H9 (cell line): Measurements from ENCODE around the gene GALR3. TPM values are rescaled to one million over a fixed set of nuclear protein-coding genes. Genes with fewer than 3 reads are reported as not detected.

Experiments used
- DNase-seq: peaks from one replicate; pipeline ENCODE4 v3.0.0-alpha.2; 2017
- H2AFZ ChIP-seq: one replicate; pipeline ENCODE4 v1.6.1; 2013; ENCODE audit warnings: mild to moderate bottlenecking, low read length, control low read depth, moderate library complexity
- H2AK5ac ChIP-seq: 2 replicates; pipeline ENCODE4 v1.6.1; 2013; ENCODE audit warnings: low read length, control low read depth, mixed read lengths; ENCODE audit not compliant: insufficient read length
- H2BK120ac ChIP-seq: one replicate; pipeline ENCODE4 v1.6.1; 2013; ENCODE audit warnings: low read depth, mild to moderate bottlenecking, low read length, control low read depth, inconsistent platforms; ENCODE audit not compliant: poor library complexity, severe bottlenecking
- H2BK12ac ChIP-seq: 2 replicates; pipeline ENCODE4 v1.6.1; 2013; ENCODE audit warnings: low read length, control low read depth, mixed read lengths, low read depth; ENCODE audit not compliant: insufficient read length
- H2BK15ac ChIP-seq: 2 replicates; pipeline ENCODE4 v1.6.1; 2013; ENCODE audit warnings: low read depth, low read length, control low read depth
- H2BK20ac ChIP-seq: one replicate; pipeline ENCODE4 v1.6.1; 2013; ENCODE audit warnings: low read depth, mild to moderate bottlenecking, low read length, control low read depth, inconsistent platforms; ENCODE audit not compliant: poor library complexity, severe bottlenecking
- H2BK5ac ChIP-seq: 2 replicates; pipeline ENCODE4 v1.6.1; 2013; ENCODE audit warnings: low read length, control low read depth, mixed read lengths; ENCODE audit not compliant: insufficient read length
- H3K14ac ChIP-seq: 2 replicates; pipeline ENCODE4 v1.6.1; 2013; ENCODE audit warnings: low read length, control low read depth; ENCODE audit not compliant: insufficient read depth
- H3K18ac ChIP-seq: 2 replicates; pipeline ENCODE4 v1.6.1; 2013; ENCODE audit warnings: low read depth, mild to moderate bottlenecking, mixed read lengths, low read length, control low read depth; ENCODE audit not compliant: insufficient read length
- H3K23ac ChIP-seq: 2 replicates; pipeline ENCODE4 v1.6.1; 2013; ENCODE audit warnings: low read length, control low read depth, mixed read lengths, low read depth; ENCODE audit not compliant: insufficient read length
- H3K23me2 ChIP-seq: 2 replicates; pipeline ENCODE4 v1.6.1; 2013; ENCODE audit warnings: low read depth, mild to moderate bottlenecking, mixed read lengths, low read length, control low read depth; ENCODE audit not compliant: insufficient read length, poor library complexity, severe bottlenecking
- H3K27ac ChIP-seq: 2 replicates; pipeline ENCODE4 v1.5.1; 2013; ENCODE audit warnings: low read length, control low read depth, mixed read lengths, low read depth; ENCODE audit not compliant: insufficient read length
- H3K27me3 ChIP-seq: 2 replicates; pipeline ENCODE4 v1.6.1; 2013; ENCODE audit warnings: low read length, control low read depth, inconsistent platforms; ENCODE audit not compliant: insufficient read depth
- H3K4ac ChIP-seq: 2 replicates; pipeline ENCODE4 v1.6.1; 2013; ENCODE audit warnings: low read depth, mild to moderate bottlenecking, control low read depth, inconsistent platforms, low read length, moderate library complexity
- H3K4me1 ChIP-seq: 2 replicates; pipeline ENCODE4 v1.6.1; 2013; ENCODE audit warnings: low read length, control low read depth, inconsistent platforms; ENCODE audit not compliant: insufficient read depth
- H3K4me2 ChIP-seq: 2 replicates; pipeline ENCODE4 v1.6.1; 2013; ENCODE audit warnings: low read length, control low read depth, mixed read lengths; ENCODE audit not compliant: insufficient read length, insufficient read depth
- H3K56ac ChIP-seq: 2 replicates; pipeline ENCODE4 v1.6.1; 2013; ENCODE audit warnings: low read depth, mild to moderate bottlenecking, mixed read lengths, low read length, control low read depth; ENCODE audit not compliant: insufficient read length
- H3K79me1 ChIP-seq: 2 replicates; pipeline ENCODE4 v1.6.1; 2013; ENCODE audit warnings: low read depth, mild to moderate bottlenecking, moderate library complexity, low read length, control low read depth, inconsistent platforms; ENCODE audit not compliant: insufficient read depth, poor library complexity, severe bottlenecking
- H3K79me2 ChIP-seq: 2 replicates; pipeline ENCODE4 v1.6.1; 2013; ENCODE audit warnings: low read length, control low read depth, inconsistent platforms; ENCODE audit not compliant: insufficient read depth
- H3K9ac ChIP-seq: 2 replicates; pipeline ENCODE4 v1.6.1; 2013; ENCODE audit warnings: low read length, control low read depth, mixed read lengths; ENCODE audit not compliant: insufficient read length; ENCODE audit errors: extremely low read depth
- H3K9me3 ChIP-seq: one replicate; pipeline ENCODE4 v1.6.1; 2013; ENCODE audit warnings: low read depth, low read length, inconsistent platforms; ENCODE audit not compliant: control insufficient read depth
- H3T11ph ChIP-seq: one replicate; pipeline ENCODE4 v1.6.1; 2013; ENCODE audit warnings: mild to moderate bottlenecking, low read length, control low read depth, inconsistent platforms
- H4K20me1 ChIP-seq: one replicate; pipeline ENCODE4 v1.6.1; 2013; ENCODE audit not compliant: control insufficient read depth, insufficient read length, insufficient read depth
- H4K5ac ChIP-seq: 2 replicates; pipeline ENCODE4 v1.6.1; 2013; ENCODE audit warnings: low read depth, mild to moderate bottlenecking, mixed read lengths, low read length, control low read depth; ENCODE audit not compliant: insufficient read length
- H4K8ac ChIP-seq: replicated peaks from 2 replicates; pipeline ENCODE4 v1.6.1; 2013; ENCODE audit warnings: low read length, control low read depth, mixed read lengths, low read depth; ENCODE audit not compliant: insufficient read length
- H4K91ac ChIP-seq: 2 replicates; pipeline ENCODE4 v1.6.1; 2013; ENCODE audit warnings: low read depth, mild to moderate bottlenecking, moderate library complexity, mixed read lengths, low read length, control low read depth; ENCODE audit not compliant: insufficient read length
- H3K27ac Mint-ChIP-seq, 3 experiments: 2 replicates in 2 of 3; 3 replicates in 1 of 3; pipeline ENCODE4 v1.8.0; 2020 to 2021; ENCODE audit warnings: mixed read lengths in 3 of 3, mild to moderate bottlenecking in 1 of 3, moderate library complexity in 1 of 3
- H3K27me3 Mint-ChIP-seq: 2 replicates; pipeline ENCODE4 v1.8.0; 2021; ENCODE audit warnings: low read depth, mild to moderate bottlenecking, moderate library complexity, mixed read lengths
- H3K36me3 Mint-ChIP-seq, 3 experiments: 2 replicates in 2 of 3; 3 replicates in 1 of 3; pipeline ENCODE4 v1.8.0; 2020 to 2021; ENCODE audit warnings: low read depth in 3 of 3, mixed read lengths in 3 of 3; ENCODE audit not compliant: insufficient read depth in 1 of 3
- H3K4me1 Mint-ChIP-seq, 2 experiments: 2 replicates each; pipeline ENCODE4 v1.8.0; 2020; ENCODE audit warnings: mixed read lengths in 2 of 2
- H3K4me3 Mint-ChIP-seq, 2 experiments: 2 replicates in 1 of 2; 3 replicates in 1 of 2; pipeline ENCODE4 v1.8.0; 2020 to 2021; ENCODE audit warnings: mild to moderate bottlenecking in 2 of 2, mixed read lengths in 2 of 2, moderate library complexity in 1 of 2
- H3K9me3 Mint-ChIP-seq, 2 experiments: 2 replicates in 1 of 2; 3 replicates in 1 of 2; pipeline ENCODE4 v1.8.0; 2020; ENCODE audit warnings: mild to moderate bottlenecking in 2 of 2, mixed read lengths in 2 of 2, moderate library complexity in 1 of 2
- WGBS: extraction: QIAGEN DNeasy Blood & Tissue Kit; methylation state at CpG from one replicate; pipeline ENCODE4 v1.1.7; 2013; ENCODE audit warnings: missing lambda C conversion rate, low lambda C conversion rate, mixed read lengths; ENCODE audit not compliant: insufficient read length; ENCODE audit errors: extremely low coverage; 5-methylcytosine and 5-hydroxymethylcytosine counted together
- total RNA-seq: library from RNA; stranded (reverse); gene quantifications from 2 replicates; pipeline ENCODE4 v1.2.1, GENCODE V29; 2021
- TF ChIP-seq, protein P1 (sequence below): fragments of 200-600 bp; sonication (generic); conservative IDR thresholded peaks from 3 replicates; pipeline ENCODE4 v1.8.0; 2021; ENCODE audit warnings: antibody characterized with exemption, mild to moderate bottlenecking

Gene GALR3
- total RNA-seq, 1 experiment from 2014 or later = 0.59 TPM

DNA sequence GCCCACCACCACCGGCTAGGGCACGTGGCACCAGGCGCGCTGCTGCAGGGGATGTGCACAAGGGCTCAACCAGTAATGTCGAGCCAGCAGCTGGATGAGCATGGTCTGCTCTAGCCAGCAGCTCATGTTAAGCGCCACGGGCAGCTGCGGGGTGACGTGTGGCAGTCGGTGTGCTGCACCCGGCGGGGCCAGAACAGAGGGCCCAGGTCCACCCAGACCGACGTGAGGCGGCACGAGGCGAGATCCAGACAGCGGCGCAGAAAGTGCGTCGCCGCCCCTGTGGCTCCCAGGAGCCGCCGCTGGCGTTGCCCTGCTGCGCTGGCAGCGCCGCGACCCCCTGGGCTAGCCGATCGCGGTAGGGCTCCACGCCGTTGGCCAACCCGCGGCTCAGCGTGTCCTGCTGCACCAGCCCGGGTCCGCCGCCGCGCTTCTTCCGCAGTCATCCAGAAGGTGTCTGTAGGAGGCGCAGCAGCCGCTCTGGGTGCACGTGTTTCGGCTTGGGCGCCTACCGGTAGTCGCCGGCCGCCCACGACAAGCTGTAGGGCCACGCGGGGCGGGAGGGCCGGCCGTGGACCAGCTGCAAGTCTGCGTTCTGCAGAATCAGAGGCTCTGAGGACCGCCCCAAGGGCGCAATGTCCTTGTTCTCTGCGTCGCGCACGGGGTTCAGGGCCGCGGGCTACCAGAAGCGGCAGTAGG, 4.6 kb upstream of the GALR3 start:
- WGBS = no CpG with 5 or more reads among the region's 68 CpGs
- H3K4me2 ChIP-seq = peak overlapping the region; percentile 41

More for the DNA sequence above, 4.6 kb upstream of the GALR3 start:
- H4K20me1 ChIP-seq = no peaks in the 10 kb centered on the region
- H3K4ac ChIP-seq = no peak overlapping the region
- no peak overlapping the region for H2BK12ac ChIP-seq
- no peaks in the 10 kb centered on the region for H3K79me2 ChIP-seq
- no peak overlapping the region for H3K9ac ChIP-seq
- no peak overlapping the region for H2BK20ac ChIP-seq
- H2BK120ac ChIP-seq = no peak overlapping the region
- H4K8ac ChIP-seq = no peak overlapping the region
- peaks cover 46% of the 10 kb centered on the region for H3K27me3 Mint-ChIP-seq
- H3K14ac ChIP-seq = peak overlapping the region; percentile 28
- no peak overlapping the region for H2AK5ac ChIP-seq
- H3K18ac ChIP-seq = peak overlapping the region; percentile 9
- H3K23me2 ChIP-seq = peaks cover 11% of the 10 kb centered on the region
- H3K23ac ChIP-seq = no peak overlapping the region
- no peak overlapping the region for H3K27ac Mint-ChIP-seq
- no peak overlapping the region for H3T11ph ChIP-seq
- H2BK15ac ChIP-seq = no peak overlapping the region
- peak; percentile 77 for DNase-seq
- H3K27ac ChIP-seq = no peak overlapping the region
- peaks cover 3% of the 10 kb centered on the region; the same call in 1 of the 2 replicates for H3K4me1 ChIP-seq
- H3K4me3 Mint-ChIP-seq = peak overlapping the region; percentile 61 to 78
- H3K56ac ChIP-seq = no peak overlapping the region
- H3K4me1 Mint-ChIP-seq = peaks cover 24 to 29% of the 10 kb centered on the region in 2 experiments
- peaks cover 5 to 17% (median 12%) of the 10 kb centered on the region in 3 experiments; a peak in 6 of 7 replicates for H3K36me3 Mint-ChIP-seq
- no peaks in the 10 kb centered on the region for H3K79me1 ChIP-seq
- H4K91ac ChIP-seq = no peak overlapping the region
- H4K5ac ChIP-seq = no peak overlapping the region
- no peaks in the 10 kb centered on the region for H3K9me3 ChIP-seq
- no peaks in the 10 kb centered on the region; a peak in 1 of 5 replicates for H3K9me3 Mint-ChIP-seq
- no peak overlapping the region for H2BK5ac ChIP-seq
- no peak overlapping the region for H2AFZ ChIP-seq
- TF ChIP-seq, protein P1, sequence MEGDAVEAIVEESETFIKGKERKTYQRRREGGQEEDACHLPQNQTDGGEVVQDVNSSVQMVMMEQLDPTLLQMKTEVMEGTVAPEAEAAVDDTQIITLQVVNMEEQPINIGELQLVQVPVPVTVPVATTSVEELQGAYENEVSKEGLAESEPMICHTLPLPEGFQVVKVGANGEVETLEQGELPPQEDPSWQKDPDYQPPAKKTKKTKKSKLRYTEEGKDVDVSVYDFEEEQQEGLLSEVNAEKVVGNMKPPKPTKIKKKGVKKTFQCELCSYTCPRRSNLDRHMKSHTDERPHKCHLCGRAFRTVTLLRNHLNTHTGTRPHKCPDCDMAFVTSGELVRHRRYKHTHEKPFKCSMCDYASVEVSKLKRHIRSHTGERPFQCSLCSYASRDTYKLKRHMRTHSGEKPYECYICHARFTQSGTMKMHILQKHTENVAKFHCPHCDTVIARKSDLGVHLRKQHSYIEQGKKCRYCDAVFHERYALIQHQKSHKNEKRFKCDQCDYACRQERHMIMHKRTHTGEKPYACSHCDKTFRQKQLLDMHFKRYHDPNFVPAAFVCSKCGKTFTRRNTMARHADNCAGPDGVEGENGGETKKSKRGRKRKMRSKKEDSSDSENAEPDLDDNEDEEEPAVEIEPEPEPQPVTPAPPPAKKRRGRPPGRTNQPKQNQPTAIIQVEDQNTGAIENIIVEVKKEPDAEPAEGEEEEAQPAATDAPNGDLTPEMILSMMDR = peak; percentile 59
- H3K27me3 ChIP-seq = no peaks in the 10 kb centered on the region; the same call in 1 of the 2 replicates
